Stimulated activated CD4-positive, alpha-beta T cell treated with anti-CD3 and anti-CD28 coated beads, Interleukin-12 subunit alpha, Interleukin-12 subunit beta, amount 100 ng/mL, for 48 hours (primary cell): Measurements from ENCODE around the gene FAR2.
"Not testable (repeated sequence)": the region's sequence is repeated elsewhere in the genome, so short reads cannot be mapped to it uniquely, and the experiment has no call there.

ENCODE experiments used
- DNase-seq, 3 donors: peaks; one replicate each; pipeline ENCODE4 v3.0.0-alpha.2; 2020; ENCODE audit warnings: low read depth in 2 of 3, low spot score in 1 of 3

FAR2 gene

DNA sequence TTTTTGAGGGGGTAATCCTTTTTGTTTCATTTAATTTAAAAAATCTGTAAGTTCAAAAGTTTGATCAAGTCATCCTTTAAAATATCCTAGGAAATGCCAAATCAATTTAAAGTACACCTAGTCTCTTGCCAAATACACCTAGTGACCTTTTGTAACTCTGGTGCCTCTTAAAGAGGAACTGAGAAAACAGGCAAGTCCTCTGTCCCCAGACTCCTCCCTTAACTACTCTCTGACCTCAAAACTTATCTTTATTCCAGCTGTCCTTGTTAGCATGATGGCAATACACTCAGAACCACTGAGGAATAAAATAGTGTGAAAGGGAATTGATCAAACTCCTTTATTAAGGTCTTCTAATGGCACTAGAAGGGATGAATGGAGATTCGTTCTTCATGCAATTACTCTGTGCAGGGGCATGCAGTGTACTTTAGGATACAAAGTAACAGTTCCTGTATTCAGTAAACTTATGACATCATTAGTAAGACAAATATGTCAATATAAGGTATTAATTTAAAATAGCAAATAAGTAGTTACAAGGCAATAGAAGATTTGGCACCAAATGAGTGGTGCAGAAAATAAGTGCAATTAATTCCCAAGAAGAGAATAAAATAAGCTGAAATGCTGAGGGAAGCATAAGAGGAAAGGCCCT, 3.3 kb downstream of the FAR2 start:
- no peak for DNase-seq

DNA sequence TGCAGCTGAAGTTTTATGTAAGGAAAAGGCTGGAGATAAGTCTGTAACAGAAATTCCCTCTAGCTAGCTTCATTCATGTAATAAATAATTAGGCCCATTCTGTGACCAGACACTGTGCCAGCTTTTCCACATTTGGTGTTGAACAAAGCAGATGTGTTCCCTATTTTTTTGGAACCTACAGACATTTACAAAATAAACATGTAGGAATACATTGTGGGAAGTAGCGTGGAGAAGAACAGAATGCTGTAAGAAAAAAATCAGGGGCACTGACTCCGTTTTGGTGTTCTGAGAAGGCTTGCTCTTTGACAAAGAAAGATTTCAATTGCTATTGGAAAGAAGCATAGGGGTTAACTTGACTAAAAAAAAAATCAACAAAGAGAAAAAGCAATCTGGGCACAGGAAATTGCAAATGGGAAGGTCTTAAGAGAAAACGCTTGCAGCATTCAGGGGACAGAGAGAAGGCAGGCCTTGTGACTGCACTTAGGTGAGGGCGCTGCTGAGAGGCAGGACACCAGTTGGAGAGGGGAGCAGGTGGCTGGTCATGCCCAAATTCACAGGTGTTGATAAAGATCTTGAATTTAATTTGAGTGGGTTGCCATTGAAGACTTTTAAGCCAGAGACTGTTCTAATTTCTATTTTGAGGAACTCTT, 4.0 kb downstream of the FAR2 start:
- no peak for DNase-seq

DNA sequence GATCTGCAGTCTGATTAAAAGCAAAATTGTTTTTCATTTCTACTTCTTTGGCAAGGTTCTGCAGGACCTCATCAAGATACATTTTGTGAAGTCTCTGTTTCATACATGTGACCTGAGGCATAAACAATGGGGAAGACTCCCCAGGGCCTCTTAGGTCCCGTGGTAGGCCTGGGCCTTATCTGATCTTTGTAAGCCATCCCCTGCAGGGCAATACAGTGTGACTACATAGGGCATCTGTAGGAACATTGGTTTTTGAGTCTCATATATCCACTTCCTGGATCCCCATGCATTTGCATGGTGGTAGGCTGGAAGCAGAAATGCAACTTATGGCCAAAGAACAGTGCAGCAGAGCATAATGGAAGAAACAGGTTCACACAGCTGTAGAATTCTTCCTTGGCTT, 6.0 kb downstream of the FAR2 start:
- DNase-seq, result no peak

DNA sequence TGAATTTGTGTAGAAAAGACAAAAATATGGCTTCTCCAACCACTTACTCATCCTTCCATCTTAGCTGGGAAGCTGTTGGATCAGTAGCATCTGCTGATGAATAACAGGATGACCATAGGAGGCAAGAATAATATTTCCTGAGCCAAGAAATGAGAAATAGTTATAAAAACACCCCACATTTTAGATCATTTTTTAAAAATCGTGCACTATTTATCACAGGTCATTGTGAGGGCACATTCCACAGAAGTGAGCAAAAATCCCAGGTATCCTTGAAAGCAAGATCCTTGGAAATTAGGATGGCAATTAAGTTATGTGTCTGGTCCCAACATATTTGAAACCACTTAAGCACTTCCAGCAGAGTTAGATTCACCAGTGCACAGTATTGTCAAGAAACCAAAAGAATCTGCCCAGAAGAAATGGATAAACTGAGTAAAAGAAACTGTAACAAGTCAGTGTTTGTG, 8.4 kb downstream of the FAR2 start:
- DNase-seq, result no peak

DNA sequence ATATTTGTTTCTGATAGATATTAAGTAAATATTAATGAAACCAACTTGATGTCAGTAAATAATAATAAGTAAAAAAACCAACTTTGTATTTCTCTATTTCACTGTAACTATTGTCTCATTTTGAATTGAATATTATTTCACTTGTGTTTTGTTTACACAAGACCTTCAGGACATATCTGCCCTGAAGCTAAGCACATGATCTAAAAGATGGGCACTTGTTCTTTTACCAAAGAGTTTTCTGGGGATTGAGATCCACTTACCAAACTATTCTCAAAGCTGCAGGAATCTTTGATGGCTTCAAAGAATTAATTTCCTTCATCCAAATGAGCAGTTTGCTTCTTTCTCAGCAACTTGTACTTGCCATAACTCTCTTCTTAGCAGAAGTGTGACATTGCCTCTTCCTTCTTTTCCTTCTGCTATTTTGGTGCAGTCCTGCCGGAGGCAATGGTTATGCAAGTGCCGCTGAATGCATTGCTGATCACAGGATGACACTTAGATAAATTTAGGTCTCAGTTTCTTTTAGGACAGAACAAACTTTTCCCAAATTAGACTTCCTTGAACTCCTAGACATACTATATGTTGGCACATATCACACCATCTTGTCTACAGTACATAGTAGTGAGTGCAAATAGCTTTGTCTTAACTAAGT, 9.2 kb downstream of the FAR2 start:
- DNase-seq, result no peak

DNA sequence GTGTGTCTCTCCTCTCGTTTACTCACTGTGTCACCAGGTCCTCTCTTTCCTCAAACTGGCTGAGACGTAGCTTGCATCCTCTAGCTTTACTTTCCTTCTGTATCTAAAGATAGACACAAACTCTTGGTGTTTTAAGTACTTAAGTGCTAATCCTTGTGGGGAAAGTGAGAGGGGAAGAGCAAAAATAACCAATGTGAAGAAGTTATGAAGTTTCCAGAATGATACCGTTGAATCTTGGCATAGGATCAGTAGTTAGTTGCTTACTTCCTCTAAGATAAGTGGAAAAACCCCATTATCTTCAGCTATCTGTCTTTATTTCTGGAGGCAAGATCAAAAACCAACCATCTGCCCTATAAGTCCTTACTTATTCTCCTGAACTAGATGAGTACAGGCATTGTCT, 10.6 kb downstream of the FAR2 start:
- DNase-seq, result no peak

DNA sequence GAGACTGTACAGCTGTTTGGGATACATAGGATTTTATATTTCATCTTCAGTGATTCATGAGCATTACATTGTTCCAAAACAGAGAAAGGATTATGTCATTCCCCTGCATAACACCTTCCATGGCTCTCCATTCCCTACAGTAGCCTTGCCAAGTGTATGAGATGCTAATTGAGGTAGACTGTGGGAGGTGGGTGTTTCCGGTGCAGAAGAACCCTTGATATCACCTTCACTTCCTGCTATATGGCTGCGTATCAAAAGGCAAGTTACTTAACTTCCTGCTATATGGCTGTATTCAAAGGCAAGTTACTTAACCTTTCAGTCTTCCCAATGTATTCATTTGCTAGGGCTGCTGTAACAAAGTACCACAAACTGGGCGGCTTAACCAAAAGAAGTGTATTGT, 11.2 kb downstream of the FAR2 start:
- no peak for DNase-seq

DNA sequence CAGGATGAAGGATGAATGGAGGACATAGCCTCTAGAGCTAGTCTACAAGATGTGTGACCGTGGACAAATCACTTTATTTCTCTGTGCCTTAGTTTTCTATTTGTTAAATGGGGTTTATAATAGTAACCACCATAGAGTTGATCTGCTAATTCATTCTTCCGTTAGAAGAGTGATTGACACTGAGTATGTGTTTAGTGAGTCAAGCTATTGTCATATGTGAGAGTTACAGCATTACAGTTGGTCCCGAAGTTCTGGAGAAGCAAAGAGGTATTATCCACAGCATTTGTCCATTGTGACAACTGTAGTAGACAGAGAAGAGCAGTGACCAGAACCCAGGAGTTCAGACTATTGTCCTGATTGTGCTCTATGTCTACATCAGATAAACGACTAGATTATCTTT, 14.1 kb downstream of the FAR2 start:
- no peak for DNase-seq

DNA sequence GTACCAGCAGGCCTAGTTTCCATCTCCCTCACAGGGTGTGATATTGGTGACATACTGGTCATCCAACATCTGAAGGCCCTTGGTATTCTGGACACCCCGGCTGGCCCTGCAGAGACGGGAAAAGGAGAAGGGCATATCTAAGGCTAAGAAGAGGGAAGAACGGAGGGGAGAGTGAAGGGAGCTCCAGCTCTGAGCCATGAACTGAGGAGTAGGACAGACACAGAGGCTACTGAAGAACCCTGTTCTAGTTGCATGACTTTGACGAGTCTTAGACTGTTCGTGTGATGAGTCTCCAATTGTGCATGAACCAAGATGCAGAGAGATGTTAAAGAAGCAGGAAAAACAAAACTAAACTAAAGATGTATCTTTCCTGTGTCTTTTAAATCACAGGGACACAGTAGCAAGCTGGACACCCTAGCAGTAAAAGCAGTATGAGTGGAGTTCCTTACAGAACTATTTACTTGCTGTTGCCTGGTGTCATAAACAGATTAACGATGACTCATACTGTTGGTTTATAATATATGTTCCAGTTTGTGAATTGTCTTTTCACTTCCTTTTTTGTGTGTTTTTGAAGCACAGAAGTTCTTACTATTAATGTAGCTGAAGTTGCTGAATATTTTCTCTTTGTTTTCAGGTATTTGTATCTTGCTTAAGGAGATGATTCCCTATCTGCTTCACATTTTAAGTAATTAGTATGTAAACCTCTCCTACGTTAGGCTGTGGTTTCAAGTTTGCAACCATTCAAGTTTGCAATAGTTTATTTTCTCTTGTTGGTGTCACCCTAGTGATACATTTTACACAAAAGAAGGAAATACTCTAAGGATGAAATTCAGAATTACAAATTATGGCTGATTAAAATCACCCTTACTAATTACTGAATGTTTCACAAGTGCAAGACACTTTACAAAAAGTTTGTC, 15.7 kb downstream of the FAR2 start:
- no peak for DNase-seq

DNA sequence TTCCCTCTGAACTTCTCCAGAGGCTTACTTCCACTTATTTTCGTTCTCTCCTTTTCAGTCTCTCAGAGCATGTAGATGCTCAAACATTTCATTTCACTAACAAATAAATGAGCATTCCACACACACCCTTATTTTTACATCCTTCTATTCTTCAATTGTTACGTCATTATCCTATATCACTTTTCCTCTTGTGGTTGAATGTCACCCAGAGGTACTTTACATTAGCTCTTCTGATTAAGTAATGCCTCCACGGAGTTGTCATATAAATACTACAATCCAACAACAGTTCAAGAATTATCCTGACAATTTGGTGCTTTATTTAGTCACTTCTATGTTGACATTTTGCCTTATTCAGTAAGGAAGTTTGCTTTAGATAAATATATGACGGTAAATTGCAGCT, 18.4 kb downstream of the FAR2 start:
- DNase-seq, result no peak

DNA sequence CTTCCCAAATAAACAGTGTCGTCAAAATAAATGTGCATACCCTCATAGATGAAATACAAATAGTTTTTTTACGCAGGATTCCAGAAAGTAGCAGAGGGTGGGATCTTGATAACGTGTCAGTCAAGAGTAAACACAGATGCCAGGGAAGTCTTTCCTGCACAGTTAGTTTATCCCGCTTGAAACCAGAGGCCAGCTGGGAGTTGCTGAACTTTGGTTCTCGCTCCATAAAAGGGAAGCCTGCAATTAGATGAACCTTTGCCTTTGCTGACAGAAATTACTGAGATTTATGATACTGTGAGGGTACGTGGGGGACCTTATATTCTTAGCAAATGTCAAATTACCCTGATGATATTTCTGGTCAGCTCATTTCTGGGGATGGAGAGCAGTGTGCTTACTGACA, 18.9 kb downstream of the FAR2 start:
- DNase-seq, result no peak

DNA sequence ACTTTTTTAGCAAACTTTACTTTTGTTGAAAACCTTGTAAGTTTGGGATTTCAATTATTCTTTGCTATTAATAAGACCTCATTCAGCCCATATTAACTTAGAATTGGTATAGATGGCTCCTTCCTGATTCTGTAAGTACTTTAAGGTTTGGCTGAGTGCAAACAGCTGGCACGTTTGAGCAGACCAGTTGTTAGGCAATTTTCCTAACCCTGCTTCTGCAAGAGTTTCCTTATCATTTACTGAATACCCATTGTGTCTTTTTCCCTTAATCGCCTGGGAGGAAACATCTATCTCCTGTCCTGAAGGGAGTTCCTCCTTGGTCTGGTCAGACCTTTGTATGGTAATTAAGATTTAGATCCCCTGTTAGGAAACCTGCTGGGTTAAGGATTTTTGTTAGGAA, 20.9 kb downstream of the FAR2 start:
- DNase-seq, result not testable (repeated sequence)

DNA sequence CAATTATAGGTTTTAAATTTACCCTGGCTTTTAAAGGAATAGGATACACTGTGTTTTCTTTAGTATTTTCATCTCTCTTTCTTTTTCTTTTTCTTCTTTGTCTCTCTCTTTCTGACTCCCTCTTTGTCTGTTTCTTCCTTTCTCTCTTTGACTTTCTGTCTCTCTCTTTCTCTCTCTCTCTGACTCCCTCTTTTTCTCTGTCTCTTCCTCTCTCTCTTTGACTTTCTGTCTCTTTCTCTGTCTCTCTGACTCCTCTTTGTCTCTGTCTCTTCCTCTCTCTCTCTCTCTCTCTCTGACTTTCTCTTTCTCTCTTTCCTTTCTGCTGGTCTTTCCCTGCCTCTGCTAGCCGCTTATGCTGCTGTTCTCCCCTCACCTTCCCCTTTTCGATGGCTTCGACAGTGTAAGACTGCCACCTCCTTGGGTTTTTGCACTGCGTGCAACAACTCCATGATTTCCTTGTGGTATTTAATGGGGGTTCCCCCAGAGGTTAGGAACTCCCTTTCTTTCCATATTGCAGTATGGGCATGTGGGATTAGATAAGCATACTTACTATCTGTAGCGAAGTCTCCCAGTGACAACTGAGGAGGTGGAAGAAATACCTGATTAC, 21.5 kb downstream of the FAR2 start:
- DNase-seq, result not testable (repeated sequence)

DNA sequence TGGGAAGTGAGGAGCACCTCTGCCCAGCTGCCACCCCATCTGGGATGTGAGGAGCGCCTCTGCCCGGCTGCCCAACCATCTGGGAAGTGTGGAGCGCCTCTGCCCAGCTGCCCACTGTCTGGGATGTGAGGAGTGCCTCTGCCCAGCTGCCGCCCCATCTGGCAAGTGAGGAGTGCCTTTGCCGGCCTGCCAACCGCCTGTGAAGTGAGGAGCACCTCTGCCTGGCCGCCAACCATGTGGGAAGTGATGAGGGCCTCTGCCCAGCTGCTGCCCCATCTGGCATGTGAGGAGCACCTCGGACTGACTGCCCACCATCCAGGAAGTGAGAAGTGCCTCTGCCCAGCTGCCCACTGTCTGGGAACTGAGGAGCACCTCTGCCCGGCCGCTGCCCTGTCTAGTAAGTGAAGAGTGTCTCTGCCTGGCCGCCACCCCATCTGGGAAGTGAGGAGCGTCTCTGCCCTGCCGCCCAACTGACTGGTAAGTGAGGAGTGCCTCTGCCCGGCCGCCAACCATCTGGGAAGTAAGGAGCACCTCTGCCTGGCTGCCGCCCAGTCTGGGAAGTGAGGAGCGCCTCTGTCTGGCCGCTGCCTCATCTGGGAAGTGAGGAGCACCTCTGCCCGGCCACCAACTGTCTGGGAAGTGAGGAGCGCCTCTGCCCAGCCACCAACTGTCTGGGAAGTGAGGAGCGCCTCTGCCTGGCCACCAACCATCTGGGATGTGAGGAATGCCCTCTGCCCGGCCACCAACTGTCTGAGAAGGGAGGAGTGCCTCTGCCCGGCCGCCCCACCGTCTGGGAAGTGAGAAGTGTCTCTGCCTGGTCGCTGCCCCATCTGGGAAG, 22.6 kb downstream of the FAR2 start:
- no peak for DNase-seq

DNA sequence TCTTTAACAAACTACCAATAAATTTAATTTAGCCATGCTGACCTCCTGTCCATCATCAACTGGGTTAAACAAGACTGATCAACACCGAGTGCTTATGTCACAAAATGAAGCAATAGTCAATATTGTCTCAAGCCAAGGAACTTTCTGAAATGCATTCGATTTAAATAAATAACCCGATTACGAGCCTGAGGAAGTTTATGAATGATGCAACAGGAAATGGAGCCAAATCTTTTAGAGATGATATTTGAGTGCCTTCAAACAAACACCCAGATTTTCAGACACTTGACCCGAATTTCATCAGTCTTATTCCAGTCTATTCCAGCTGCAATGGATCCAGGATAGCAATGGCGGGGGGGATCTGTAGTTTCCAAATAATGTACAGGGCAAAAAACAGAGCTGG, 27.9 kb downstream of the FAR2 start:
- no peak for DNase-seq

DNA sequence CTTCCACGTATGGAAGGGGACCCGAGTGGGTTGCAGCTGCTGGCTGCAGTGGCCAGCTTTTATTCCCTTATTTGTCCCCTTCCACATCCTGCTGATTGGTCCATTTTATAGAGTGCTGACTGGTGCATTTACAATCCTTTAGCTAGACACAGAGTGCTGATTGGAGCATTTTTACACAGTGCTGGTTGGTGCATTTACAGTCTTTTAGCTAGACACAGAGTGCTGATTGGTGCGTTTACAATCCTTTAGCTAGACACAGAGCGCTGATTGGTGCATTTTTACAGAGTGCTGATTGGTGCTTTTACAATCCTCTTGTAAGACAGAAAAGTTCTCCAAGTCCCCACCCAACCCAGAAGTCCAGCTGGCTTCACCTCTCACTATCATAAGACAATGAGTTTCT, 33.2 kb downstream of the FAR2 start:
- DNase-seq, result not testable (repeated sequence)

DNA sequence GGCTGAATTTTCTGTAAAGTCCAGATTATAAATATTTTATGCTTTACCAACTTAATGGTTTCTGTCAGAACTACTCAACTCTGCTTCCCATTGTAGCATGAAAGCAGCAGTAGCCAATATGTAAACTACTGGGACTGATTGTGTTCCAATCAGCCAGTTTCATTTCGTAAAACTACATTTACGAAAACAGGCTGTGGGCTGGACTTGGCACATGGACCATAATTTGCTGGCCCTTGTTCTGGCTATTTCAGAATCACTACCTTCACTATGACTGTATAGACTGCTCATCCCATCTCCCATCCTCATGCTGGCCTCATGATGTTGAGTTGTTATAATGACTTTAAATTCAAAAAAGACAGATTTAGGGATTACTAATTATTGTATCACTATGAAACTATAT, 38.7 kb downstream of the FAR2 start:
- no peak for DNase-seq

DNA sequence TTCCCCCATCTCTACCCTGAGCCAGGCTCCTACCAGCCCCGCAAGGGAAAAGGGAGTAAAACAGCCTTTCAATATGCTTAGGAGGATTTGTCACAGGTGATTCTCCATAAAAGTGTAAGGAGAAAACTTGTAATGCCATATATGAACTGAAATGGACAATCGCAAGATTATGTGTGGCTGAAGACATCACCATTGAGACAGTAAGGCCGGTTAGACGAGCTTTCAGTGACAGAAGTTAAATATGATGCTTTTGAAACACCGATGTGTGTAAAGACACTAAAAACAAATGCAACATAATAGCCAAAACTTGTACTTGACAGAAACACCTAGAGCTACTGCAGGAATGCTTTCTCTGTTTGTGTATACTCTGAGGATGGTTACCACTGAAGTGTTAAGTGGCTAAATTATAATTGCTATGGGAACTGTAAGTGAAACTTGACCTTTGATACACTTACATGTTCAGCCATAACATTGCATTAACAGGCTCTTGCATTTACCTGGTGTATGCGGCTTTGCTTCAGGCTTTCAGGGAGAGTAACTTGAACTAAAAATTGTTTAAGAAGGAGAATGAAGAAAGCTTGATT, 42.3 kb downstream of the FAR2 start:
- DNase-seq, result no peak

DNA sequence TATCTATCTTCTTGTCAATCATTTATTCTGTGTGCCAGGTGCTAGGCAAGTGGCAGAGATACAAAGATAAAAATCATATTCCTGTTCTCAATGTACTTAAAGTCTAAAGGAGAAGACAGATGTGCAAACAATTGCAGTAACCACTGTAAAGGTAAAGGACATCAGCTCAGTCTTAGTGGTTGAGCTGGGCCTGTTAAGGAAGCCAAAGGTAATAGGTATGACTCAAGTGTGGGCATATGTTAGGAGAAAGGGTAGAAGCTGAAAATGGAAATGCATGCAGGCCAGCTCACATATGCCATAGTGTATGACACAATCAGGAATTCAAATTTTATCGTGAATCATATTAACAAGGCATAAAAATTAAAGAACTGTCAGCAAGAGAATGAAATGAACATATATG, 49.8 kb downstream of the FAR2 start:
- DNase-seq, result no peak

DNA sequence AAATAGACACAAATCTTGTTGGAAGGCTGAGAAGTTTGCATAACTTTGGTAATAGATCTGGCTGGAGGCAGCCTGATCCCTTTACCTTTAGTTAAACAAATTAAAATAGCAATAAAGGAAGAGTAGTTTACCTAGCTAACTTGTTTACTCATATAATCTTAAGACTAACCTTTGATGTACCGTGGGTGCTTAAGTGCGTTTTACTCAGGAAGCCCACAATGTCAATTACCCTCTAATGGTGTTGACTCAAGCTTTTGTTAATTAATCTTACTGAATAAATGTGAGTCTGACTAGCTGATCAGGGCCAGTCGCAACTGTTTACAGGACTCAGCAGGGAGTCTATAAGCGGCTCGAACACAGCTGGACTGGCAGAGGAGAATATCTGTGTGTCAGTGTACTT, 51.5 kb downstream of the FAR2 start:
- no peak for DNase-seq
